G401.6 (cell line): ENCODE results near the gene M1AP.
A peak's percentile ranks its signal among the peaks of the same experiment; 100 is the strongest.

Experiments
- FAIRE-seq: peaks from 2 replicates; lab custom pipeline; 2012; peaks lifted over from hg19 to GRCh38; lab: Jason Lieb, UNC

Gene M1AP

DNA sequence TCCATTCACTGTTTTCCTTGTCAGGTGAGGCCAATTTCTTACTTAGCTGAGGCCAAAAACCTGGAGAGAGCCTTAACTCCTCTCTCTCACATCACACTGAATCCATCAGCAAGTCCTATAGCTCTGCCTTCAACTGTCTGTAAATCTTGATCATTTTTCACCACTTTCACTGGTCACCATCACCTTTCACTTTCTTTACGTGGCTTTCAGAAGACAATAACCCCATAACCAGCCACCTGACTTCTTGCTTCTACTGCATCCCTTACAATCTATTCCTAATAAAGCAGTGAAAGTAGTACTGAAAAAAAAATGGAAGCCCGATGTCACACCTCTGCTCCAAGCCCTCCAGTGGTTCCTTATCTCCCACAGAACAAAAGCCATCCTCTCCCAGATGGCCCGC, 102.1 kb downstream of the M1AP start:
- FAIRE-seq = no peak

DNA sequence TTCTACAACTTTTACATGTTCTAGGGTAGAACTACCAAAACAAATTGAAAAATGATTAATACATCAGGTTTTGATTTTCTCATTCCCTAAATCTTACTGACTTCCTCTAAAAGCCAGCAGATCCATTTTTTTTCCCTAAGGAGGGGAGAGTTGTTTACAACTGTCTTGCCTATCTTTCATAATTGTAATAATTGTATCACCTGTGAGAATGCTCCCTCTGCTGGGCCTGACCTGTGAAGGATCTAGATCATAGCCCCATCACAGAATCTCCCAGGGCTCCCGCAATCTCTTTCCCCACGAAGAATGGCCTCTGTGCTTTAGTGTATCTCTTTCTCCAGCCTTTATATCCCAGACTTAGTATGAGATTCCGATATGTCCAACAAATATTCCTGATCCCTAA, 103.5 kb downstream of the M1AP start:
- no peak for FAIRE-seq

DNA sequence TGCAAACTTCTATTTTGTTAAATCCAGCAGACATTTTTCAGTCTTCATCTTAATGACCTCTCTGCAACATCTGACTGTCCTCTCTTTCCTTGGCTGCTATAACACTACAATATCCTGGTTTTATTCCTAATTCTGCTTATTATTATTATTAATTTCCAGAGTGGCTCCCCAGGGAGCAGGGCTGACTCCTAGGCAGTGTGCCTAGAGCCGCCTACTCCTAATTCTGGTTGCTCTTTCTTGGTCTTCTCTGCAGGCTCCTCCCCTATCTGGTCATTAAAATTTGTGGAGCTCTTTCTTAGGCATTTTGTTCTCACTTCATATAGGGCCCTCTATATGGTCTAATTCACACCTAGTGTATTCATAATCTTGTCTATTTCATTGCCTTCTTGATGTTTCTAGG, 105.2 kb downstream of the M1AP start:
- no peak for FAIRE-seq

DNA sequence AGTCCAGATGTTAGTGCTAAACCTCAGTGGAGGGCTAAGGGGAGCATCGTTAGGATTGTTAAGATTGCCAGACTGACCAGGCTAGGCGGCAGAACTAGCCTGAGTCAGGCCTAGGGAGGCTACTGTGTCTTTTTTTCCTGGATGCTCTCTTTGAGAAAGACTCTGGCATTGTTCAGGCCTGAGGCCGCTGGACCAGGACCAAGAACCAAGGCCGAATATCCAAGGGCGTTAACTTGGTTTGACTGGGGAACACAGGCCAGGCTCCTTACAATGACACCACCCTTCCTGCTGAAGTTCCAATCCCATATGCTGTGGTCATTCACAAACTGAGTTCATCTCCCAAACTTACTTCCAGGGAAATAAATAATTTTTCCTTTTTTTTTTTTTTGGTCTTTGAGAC, 107.8 kb downstream of the M1AP start:
- no peak for FAIRE-seq

DNA sequence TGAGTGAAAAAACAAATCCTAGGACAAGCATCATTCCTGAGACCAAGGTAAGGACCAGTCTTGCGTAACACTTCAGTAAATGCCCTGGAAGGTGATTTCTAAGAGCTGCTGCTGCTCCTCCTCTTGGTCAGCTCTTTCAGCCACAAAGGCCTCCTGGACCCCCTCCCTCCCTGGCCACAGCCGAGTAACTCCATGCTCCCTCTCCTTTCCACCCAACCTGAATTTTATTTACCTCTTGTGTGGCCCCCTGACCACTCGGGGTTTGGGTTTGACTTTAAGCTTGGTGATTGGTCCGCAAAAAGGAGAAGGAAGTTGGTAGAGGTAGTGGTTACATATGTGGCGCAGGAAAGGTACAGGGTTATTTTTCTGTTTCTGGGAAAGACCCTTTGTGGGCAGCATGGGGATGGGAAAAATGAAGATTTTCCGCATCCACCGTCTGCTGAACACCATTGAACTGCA, 109.2 kb downstream of the M1AP start:
- no peak for FAIRE-seq

DNA sequence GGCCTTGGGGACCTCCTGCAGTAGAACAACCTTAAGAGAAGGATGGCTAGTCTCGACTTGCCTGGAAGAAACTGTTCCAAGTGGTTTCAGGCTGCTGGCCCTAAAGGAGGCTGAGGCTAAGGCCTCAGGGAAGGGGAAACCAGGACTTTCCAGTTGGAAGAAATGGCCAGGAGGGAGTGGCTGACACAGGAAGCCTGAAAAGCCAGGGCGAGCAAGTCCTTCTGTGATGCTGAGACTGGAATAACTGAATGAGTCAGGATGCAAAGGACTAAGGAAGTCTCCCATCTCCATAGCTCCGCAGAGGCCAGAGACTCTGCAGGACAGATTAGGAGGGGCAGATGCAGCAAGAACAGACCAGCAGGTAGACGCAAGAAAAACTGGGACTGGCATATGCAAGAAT, 111.0 kb downstream of the M1AP start:
- FAIRE-seq = no peak

DNA sequence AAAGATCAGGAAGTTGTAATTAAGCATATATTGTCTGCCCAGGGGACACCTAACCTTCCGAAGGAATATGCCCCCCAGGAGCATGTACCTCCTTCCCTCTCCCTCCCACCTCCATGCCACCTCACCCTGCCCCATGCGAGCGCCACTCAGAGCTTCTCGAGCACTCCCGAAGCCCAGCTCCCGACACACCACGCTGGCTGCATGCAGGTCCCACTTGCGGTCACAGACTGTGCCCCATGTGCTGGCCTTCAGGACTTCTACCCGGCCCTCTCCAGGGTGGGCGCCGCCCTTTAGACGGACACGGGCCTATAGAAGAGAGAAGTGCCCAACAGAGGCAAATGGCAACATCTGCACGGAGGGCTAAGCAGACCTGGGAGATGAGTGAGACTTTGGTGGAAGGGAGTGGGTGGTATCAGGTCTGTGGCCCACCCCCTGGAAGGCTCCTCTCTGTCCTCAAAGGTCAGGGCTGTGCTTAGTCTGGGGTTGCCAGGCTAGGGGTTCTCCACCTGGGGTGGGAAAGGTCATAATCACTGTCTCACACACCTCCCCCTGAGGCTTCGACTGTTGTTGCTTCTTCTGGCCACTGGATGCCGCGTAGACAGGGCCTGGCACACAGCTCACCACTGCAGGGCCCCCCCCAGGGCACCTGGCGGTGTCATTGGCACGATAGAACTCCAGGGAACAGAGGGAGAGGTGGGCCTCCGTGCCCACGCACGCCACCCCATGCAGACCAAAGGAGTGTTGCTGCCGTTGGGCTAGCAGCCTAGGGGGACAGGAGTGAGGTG, 111.8 kb downstream of the M1AP start:
- FAIRE-seq = no peak

DNA sequence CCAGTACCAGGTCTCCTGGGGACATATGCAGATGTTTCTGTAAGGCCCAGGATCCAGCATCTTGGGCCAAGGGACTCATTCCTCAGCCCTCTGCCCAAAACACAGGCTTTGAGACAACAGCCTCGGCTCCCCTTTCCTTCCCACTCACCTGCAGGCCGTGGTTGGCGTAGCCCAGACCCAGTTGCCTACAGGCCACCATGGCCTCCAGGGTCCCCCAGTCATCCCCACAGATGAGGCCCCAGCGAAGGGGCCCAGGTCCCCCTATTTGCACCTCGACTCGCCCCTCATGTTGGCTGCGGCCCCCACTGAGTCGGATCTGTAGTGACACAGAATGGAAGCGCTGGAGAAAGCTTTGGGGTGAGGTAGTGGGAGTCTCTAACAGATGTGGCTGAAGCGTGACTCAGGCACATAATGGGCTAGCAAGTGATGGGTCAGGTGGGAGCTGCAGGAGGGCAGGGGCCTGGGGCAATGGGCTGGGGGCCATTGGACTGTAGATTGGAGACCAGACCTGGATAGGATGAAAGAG, 112.6 kb downstream of the M1AP start:
- FAIRE-seq = no peak

DNA sequence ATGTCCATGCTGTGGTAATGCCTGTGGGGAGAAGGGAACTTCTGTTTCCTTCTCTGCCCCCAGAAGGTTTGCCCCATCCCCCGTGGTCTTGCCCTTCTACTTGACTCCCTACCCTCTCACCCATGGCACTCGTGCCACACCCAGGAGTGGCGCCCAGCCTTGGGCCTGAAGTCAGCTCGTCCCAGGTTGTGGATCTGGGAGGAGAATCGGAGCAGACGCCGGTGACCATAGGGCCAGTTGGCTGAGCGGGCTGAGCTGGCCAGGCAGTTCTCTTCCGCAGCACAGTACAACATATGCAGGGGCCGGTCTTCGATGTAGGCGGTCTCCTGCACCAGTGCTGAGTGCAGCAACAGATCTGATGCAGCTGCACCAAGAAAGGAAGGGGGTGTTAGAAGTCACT, 113.7 kb downstream of the M1AP start:
- no peak for FAIRE-seq

DNA sequence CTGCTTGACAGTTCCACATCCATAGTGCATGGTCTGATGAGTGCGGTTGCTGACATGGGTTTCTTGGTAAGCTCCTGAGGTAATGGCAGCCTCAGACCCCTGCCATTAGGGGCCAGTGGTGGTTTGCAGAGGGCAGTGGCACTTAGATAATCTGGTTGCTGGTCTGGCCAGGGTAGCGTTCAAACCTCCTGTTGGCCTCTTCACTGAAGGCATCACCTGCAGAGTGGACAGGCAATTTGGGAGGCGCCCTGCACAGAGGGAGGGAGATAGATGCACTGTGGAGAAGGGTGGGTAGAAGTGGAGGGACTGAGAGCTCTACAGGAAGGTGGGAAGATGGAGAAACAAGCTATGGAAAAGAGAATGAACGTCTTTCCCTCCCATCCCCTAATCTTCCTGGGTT, 114.7 kb downstream of the M1AP start:
- FAIRE-seq = no peak

DNA sequence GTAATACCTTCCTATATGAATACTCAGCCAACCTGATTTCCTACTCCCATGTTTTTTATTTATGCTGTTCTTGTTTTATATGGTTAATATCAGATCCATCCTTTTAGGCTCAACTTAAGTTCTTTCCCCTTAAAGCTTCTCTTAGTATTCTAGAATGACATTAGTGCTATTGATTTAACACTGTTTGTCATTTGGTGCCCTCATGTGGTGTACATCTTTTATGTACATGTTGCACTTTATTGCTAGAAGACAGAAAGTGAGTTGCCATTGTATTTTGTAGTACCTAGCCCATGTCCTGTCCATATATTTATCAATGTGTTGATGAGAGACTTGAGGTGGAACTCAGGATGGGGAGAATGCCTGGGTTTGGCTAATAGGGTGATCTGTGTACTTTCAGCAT, 115.9 kb downstream of the M1AP start:
- peak; percentile 92 for FAIRE-seq

DNA sequence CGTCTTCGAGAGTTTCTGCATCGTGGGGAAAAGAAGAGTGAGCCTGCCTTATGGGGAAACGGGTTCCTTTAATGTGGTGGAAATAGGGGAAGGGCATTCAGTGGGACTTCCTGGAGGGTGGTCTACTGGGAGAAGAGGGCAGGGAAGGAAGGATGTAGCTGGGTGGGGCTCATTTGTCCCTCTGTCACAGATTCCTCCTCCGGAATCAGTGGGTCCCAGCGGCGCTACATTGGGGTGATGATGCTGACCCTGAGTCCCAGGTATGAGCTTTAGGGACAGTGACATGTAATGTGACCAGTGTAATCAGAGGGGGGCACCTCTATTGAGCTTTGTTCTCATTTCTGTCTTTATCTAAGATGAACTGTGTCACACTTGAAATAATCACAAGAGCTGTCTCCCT, 116.5 kb downstream of the M1AP start:
- no peak for FAIRE-seq

DNA sequence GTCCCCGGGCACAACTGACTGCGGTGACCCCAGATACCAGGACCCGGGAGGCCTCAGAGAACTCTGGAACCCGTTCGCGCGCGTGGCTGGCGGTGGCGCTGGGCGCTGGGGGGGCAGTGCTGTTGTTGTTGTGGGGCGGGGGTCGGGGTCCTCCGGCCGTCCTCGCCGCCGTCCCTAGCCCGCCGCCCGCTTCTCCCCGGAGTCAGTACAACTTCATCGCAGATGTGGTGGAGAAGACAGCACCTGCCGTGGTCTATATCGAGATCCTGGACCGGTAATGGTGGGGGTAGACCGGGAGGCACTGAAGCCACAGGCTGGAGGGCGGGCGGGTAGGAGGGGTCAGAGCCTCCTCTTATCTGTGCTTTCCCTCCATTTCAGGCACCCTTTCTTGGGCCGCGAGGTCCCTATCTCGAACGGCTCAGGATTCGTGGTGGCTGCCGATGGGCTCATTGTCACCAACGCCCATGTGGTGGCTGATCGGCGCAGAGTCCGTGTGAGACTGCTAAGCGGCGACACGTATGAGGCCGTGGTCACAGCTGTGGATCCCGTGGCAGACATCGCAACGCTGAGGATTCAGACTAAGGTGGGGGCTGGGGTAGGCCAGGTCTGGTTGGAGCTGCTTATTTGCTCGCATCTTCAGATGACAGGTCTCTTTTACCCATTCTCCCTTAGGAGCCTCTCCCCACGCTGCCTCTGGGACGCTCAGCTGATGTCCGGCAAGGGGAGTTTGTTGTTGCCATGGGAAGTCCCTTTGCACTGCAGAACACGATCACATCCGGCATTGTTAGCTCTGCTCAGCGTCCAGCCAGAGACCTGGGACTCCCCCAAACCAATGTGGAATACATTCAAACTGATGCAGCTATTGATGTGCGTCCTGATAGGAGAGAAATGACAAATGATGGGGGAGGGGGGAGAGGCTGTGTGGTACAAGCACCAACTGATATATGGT, 117.6 kb downstream of the M1AP start:
- no peak for FAIRE-seq

DNA sequence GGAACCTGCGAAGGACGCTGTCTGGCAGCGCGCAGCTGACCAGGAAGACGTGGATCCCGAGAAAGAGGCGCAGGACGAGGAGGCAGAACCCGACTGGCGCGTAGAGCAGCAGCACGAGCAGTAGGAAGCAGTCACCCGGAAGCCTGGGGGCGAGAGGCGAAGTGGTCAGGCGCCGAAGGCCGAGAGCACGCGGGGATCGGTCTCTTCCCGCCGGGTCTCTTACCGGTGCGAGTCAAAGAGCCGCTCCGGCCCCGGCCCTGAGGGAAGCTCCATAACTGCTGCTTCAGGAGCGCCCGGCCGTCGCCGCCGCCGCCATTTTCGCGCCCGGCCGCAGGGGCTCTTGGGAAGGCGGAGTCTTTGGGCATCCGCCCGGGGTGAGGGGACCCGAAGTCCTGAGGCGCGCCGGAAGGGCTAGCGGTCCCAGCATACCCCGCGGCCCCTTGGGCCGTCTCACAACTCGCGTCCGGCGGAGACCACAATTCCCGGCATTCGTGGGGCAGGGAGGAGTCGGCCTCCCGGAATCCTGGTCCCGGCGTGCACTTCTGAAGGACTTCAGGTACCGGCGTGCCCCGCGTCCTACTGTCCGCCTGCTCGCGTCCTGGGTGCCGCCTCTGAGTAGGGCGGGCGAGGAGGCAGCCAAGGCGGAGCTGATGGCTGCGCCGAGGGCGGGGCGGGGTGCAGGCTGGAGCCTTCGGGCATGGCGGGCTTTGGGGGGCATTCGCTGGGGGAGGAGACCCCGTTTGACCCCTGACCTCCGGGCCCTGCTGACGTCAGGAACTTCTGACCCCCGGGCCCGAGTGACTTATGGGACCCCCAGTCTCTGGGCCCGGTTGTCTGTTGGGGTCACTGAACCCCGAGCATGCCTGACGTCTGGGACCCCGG, 118.5 kb downstream of the M1AP start, which contains the start of the genes AUP1 and HTRA2:
Gene AUP1 (minus strand): TSS at position 350 of the 882 bp plus-strand sequence. CDS start 77 bp downstream, at position 273.
Gene HTRA2 (plus strand): TSS at position 577 of the 882 bp plus-strand sequence. CDS start 74 bp downstream, at position 651.
- peak; percentile 97 for FAIRE-seq

DNA sequence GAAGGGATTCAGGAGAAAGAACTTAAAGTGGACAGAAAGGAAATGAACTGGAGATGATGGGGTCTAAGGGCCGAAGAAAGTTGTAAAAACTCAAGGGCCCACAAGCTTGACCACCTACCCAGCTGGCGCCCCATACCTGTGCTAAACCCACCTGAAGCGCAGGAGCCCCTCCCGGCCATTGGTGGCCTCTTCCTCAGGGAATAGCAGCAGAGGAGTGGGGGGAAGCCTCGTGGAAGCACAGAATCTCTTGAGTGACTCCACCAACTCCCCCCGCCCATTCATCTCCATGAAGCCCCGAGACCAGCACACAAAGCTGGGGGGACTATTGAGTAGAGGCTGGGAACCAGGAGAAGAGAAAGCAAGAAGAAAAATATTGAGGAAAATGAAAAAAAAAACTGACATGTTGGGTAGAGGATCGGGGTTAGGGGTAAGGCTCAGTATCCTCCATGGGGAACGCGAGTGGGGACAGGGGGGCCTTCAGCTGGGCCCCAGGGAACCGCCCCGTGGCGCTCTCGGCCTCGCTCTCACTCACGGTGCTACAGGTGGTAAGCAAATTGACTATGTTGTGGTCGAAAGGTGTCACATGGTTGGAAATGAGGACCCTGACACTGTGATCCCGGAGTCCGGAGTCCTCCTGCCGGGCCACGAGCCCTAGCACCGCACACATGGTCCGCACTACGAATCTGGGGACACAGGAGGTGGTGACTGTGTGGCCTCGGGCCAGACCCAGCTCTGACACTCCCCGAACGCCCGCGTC, 119.4 kb downstream of the M1AP start:
- FAIRE-seq = no peak

DNA sequence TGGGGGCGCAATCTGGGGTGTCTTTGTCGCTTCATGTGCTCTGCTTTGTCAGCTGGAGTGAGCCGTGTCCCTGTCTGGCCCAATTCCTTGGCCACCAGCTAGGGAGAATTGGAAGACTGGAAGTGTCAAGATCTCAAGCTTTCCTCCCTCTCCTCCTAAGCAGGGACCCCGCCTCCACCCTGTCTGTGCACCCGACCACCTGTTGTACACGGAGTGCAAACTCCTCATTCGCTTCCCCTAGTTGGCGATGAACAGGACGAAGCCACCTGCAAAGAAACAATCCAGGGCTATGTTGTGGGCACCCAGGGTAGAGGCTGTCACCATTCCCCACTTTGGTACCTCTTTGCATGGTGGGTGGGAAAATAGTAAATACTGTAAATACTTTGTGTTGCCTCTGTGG, 120.4 kb downstream of the M1AP start:
- FAIRE-seq = no peak

DNA sequence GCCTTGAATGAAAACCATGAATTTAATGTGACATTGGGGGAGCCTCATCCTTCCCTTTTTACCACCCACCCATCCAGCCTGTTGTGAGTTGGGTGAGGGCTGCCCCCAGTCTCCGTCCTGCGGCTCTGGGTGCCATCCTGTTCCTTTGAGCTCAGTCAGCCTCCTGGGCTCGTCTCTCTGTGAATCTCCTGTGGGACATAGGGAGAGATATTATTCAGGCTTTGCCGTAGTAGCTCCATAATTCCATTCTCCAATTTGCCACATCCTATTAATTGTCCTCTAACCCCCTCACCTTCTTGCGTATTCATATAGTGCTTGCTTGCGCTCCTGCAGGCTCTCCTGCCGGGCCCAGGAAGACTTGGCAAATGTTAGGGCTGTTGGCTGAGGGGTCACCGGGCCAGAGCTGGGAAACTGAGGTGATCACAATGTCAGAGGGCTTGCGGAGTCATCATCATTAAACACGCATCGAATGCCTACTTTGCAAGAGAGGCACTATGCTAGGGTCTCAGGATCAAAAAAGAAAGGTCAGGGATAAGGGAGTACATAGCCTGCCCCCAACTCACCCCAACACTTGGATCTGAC, 121.4 kb downstream of the M1AP start:
- FAIRE-seq = no peak

DNA sequence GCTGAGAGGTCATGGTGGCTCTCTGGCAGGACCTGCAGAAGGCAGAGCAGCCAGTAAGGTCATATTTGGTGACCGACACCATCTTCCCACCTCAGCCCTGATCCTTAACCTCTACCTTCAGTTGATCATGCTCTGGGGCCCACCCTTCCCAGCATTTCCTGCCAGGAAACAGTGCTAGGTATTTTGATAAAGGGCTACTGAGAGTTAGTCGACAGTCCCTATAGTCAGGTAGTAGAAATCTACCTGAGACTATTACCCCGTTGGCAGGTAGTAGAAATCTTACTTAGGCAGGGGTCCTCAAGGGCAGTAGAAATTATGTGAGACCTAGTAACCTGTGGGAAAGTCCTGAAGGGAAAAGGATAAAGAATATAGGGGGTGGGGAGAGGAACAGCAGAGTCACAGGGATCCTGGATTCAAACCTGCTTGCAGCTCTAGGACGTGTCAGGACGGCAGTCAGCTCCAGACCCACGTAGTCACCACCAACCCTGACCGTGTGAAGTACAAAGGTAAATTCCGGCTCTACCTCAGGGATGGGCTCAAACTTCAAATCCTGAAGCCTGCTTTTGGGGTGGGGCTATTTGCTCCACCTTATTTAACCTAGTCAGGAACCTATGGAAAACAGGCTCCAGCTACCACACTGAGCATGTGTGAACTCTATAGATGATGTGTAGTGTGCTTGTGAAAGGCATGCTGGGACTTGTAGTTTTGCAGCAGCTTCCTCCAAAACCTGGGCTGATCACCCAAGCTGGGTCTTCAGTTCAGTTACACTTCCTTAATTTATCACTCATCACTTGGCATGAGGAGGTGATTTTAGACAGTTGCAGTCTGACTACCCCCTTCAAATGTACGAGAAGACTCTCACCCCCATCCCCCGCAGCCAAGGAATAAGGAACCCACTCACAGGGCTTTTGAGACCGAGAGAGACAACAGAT, 122.1 kb downstream of the M1AP start, which contains the start of gene DQX1:
Gene DQX1 (minus strand): TSS at position 515 of the 932 bp plus-strand sequence. CDS start 502 bp downstream, at position 13.
- FAIRE-seq = peak; percentile 45

DNA sequence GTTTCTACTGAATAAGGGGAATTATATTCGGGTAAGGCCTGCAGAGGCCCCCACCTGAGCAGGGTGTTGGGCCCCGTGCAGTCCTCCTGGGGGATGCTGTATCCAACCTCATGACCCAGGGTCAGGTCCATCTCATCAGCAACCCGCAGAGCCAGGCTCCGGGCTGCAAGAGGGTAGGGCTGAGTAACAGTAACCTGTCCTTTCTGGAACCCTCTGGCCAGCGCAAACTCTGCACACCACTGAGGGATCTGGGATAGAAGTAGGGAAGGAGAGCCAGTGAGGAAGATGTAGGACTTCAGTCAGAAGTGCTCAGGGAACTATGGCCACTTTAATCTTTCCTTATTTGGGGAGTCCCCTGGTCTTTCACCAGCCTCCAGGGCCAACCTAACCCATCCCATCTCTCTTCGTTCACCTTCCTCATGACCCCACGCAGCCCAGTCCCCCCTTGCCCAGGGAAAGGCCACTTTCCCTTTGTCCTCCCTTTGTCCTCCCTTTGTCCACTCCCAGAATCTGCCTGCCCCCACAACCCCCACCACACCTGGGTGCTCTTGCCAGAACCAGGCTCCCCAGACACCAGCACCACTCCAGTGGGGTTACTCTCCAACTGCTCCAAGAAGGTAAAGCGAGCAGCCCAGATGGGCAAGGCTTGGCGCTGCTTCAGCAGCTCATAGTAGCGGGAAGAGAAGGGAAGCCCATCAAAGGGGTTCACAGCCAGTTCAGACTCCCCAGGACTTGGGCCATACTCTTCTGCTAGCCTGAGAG, 123.0 kb downstream of the M1AP start:
- no peak for FAIRE-seq
